ENCODE data around the gene COPZ2.

COPZ2 gene

GRCh38 chr17:48062273-48062672 is 24.7 kb upstream of the COPZ2 start:
- no peak overlapping the region for H3K4me3 ChIP-seq (ENCODE audit: control insufficient read depth, low read depth, low read length)
- no peak for DNase-seq (ENCODE audit: low read depth)
- no peak for TF ChIP-seq CTCF (conservative IDR thresholded peaks at IDR 0.05; ENCODE audit: control insufficient read depth, insufficient read depth, low read depth, low read length)

- DNase-seq (ENCODE audit: low read depth): no peak
- no peak for TF ChIP-seq CTCF (conservative IDR thresholded peaks at IDR 0.05; ENCODE audit: control insufficient read depth, insufficient read depth, low read depth, low read length)
- H3K4me3 ChIP-seq (ENCODE audit: control insufficient read depth, low read depth, low read length): no peak overlapping the region
These were observed 22.7 kb upstream of the COPZ2 start for GRCh38 chr17:48060249-48060648.

GRCh38 chr17:48059125-48059668 is 21.6 kb upstream of the COPZ2 start:
- no peak overlapping the region for H3K4me3 ChIP-seq (ENCODE audit: control insufficient read depth, low read depth, low read length)
- no peak for TF ChIP-seq CTCF (conservative IDR thresholded peaks at IDR 0.05; ENCODE audit: control insufficient read depth, insufficient read depth, low read depth, low read length)
- no peak for DNase-seq (ENCODE audit: low read depth)

GRCh38 chr17:48058393-48059124 is 21.0 kb upstream of the COPZ2 start:
- DNase-seq (ENCODE audit: low read depth): no peak
- no peak overlapping the region for H3K4me3 ChIP-seq (ENCODE audit: control insufficient read depth, low read depth, low read length)
- TF ChIP-seq CTCF (conservative IDR thresholded peaks at IDR 0.05; ENCODE audit: control insufficient read depth, insufficient read depth, low read depth, low read length): no peak

- no peak overlapping the region for H3K4me3 ChIP-seq (ENCODE audit: control insufficient read depth, low read depth, low read length)
These were observed 20.0 kb upstream of the COPZ2 start for GRCh38 chr17:48057626-48058025.

GRCh38 chr17:48056879-48057278 is 19.3 kb upstream of the COPZ2 start:
- no peak for DNase-seq (ENCODE audit: low read depth)
- TF ChIP-seq CTCF (conservative IDR thresholded peaks at IDR 0.05; ENCODE audit: control insufficient read depth, insufficient read depth, low read depth, low read length): no peak

More at GRCh38 chr17:48057626-48058025, 20.0 kb upstream of the COPZ2 start:
- DNase-seq (ENCODE audit: low read depth): no peak
- no peak for TF ChIP-seq CTCF (conservative IDR thresholded peaks at IDR 0.05; ENCODE audit: control insufficient read depth, insufficient read depth, low read depth, low read length)

More at GRCh38 chr17:48056879-48057278, 19.3 kb upstream of the COPZ2 start:
- no peak overlapping the region for H3K4me3 ChIP-seq (ENCODE audit: control insufficient read depth, low read depth, low read length)
